OCI-LY7 (cell line): ENCODE measurements around the gene RAC2. TPM values are rescaled to one million over a fixed set of nuclear protein-coding genes. Genes with fewer than 3 reads are reported as not detected.

Experiments
- BruUV-seq: library from RNA; stranded (reverse); fragments of 400-500 nt; replicated peaks from 2 replicates; lab custom pipeline; 2021; lab: Mats Ljungman, UMichigan
- CTCF ChIA-PET: fragments of 300-600 bp; sonication (Branson Sonifier 250); formaldehyde crosslinking; loops from one replicate; lab custom pipeline; 2022; ENCODE audit warnings: antibody characterized with exemption; ENCODE audit not compliant: unreplicated experiment; lab: Charles Lee
- POLR2A ChIA-PET: fragments of 300-600 bp; sonication (Branson Sonifier 250); formaldehyde crosslinking; loops from one replicate; lab custom pipeline; 2022; ENCODE audit warnings: antibody characterized with exemption; lab: Charles Lee
- DNase-seq: peaks from one replicate; pipeline ENCODE4 v3.0.0-alpha.2; 2015; ENCODE audit warnings: low spot score
- H2AFZ ChIP-seq: fragments of 200-600 bp; sonication (generic), shearing (Covaris generic); 2 replicates; pipeline ENCODE4 v1.6.1; 2014; ENCODE audit warnings: mild to moderate bottlenecking, antibody characterized with exemption, low read length, moderate library complexity
- H3K27ac ChIP-seq: fragments of 200-600 bp; sonication (generic); 2 replicates; pipeline ENCODE4 v1.5.1; 2014; ENCODE audit warnings: mixed run types, low read depth, mild to moderate bottlenecking, moderate library complexity, low read length, inconsistent platforms; ENCODE audit not compliant: poor library complexity, severe bottlenecking
- H3K36me3 ChIP-seq: fragments of 200-600 bp; sonication (generic); 2 replicates; pipeline ENCODE4 v1.6.1; 2014; ENCODE audit warnings: mild to moderate bottlenecking, antibody characterized with exemption, low read length, moderate library complexity, mixed read lengths; ENCODE audit not compliant: insufficient read depth
- H3K4me1 ChIP-seq: fragments of 200-600 bp; sonication (generic); 2 replicates; pipeline ENCODE4 v1.5.1; 2014; ENCODE audit warnings: mild to moderate bottlenecking, low read length; ENCODE audit not compliant: insufficient read depth, poor library complexity, severe bottlenecking
- H3K4me2 ChIP-seq: fragments of 200-600 bp; sonication (generic); 2 replicates; pipeline ENCODE4 v1.6.1; 2014; ENCODE audit warnings: mild to moderate bottlenecking, low read length
- H3K4me3 ChIP-seq: fragments of 200-600 bp; sonication (generic); 2 replicates; pipeline ENCODE4 v1.5.1; 2014; ENCODE audit warnings: mild to moderate bottlenecking, low read depth, low read length; ENCODE audit not compliant: poor library complexity, severe bottlenecking
- H3K79me2 ChIP-seq: fragments of 200-600 bp; sonication (generic); 2 replicates; pipeline ENCODE4 v1.6.1; 2016; ENCODE audit warnings: low read depth, mild to moderate bottlenecking, low read length, moderate library complexity, mixed read lengths; ENCODE audit not compliant: insufficient read depth
- H3K9me2 ChIP-seq: fragments of 200-600 bp; sonication (generic); 2 replicates; pipeline ENCODE4 v1.6.1; 2016; ENCODE audit warnings: mild to moderate bottlenecking, low read length, mixed read lengths; ENCODE audit not compliant: insufficient read depth
- H3K9me3 ChIP-seq: fragments of 200-600 bp; sonication (generic); 2 replicates; pipeline ENCODE4 v1.6.1; 2014; ENCODE audit warnings: mild to moderate bottlenecking, mixed run types, low read length, mixed read lengths
- H4K20me1 ChIP-seq: fragments of 200-600 bp; sonication (generic); 2 replicates; pipeline ENCODE4 v1.6.1; 2014; ENCODE audit warnings: mild to moderate bottlenecking, antibody characterized with exemption, low read length, moderate library complexity, mixed read lengths; ENCODE audit not compliant: insufficient read depth
- EZH2phosphoT487 ChIP-seq: fragments of 200-600 bp; sonication (generic); IDR thresholded peaks from 2 replicates; pipeline ENCODE4 v1.6.1; 2018; ENCODE audit warnings: low read depth, borderline replicate concordance, mild to moderate bottlenecking, mixed run types, antibody characterized with exemption, low read length, moderate library complexity, mixed read lengths
- intact Hi-C: fragments of 100-400 bp; cut with micrococcal nuclease; formaldehyde crosslinking; loops from one replicate; pipeline ENCODE4 v1.10.0; 2022; ENCODE audit not compliant: unreplicated experiment
- total RNA-seq, 2 experiments: library from RNA; depleted of rRNA in 1 of 2; stranded (reverse); fragments of >200 nt in 1 of 2; shearing (Covaris generic) in 1 of 2; gene quantifications; 2 replicates each; pipeline ENCODE4 v1.2.3, GENCODE V29; 2014 to 2022
- TF ChIP-seq, protein P1 (sequence below): fragments of 200-600 bp; sonication (generic); conservative IDR thresholded peaks from 2 replicates; pipeline ENCODE4 v1.5.1; 2014; ENCODE audit warnings: mild to moderate bottlenecking, antibody characterized with exemption, low read length, moderate library complexity, mixed read lengths

Gene RAC2
- total RNA-seq, 2 experiments from 2014 or later: 142 to 321 TPM

DNA sequence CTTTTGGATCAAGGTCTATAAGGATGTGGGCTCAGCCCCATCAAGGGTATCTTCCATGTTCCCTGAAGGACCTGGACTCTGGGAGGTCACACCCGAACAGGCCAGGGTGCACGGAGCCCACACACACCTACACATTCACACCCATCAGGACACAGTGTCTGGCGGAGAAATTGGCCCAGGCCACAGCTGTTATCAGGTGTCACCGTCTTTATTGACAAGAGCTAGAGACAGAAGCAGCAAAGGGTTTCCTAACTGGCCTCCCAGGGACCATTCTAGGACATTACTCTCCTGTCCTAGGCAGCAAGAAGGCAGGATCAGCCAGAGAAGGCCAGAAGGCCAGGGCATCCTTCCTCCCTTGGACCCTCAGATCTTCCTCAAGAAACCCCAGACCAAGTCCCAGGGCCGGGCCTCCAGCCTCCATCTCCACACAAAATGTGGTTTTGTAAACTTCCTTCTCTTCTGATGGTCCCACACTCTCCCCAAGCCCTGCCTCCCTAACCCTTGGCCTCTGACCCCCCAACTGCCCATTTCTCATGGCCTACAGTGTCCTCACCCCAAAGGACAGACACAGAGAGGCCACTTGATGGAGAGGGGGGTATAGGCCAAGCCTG, 39.9 kb downstream of the RAC2 start:
- no peaks in the 10 kb centered on the region for H3K79me2 ChIP-seq
- intact Hi-C loops: no loop called here
- DNase-seq: no peak
- BruUV-seq: no TSS peak
- no peaks in the 10 kb centered on the region for H3K36me3 ChIP-seq
- no peak overlapping the region for H2AFZ ChIP-seq
- POLR2A ChIA-PET: no interaction called here
- no peak overlapping the region for H3K27ac ChIP-seq
- no peaks in the 10 kb centered on the region for H4K20me1 ChIP-seq
- H3K9me2 ChIP-seq: no peaks in the 10 kb centered on the region
- H3K4me3 ChIP-seq: no peak overlapping the region
- CTCF ChIA-PET: no interaction called here
- peaks cover 28% of the 10 kb centered on the region for H3K4me1 ChIP-seq
- H3K9me3 ChIP-seq: no peaks in the 10 kb centered on the region
- no peak for TF ChIP-seq EZH2phosphoT487
- TF ChIP-seq, protein P1, sequence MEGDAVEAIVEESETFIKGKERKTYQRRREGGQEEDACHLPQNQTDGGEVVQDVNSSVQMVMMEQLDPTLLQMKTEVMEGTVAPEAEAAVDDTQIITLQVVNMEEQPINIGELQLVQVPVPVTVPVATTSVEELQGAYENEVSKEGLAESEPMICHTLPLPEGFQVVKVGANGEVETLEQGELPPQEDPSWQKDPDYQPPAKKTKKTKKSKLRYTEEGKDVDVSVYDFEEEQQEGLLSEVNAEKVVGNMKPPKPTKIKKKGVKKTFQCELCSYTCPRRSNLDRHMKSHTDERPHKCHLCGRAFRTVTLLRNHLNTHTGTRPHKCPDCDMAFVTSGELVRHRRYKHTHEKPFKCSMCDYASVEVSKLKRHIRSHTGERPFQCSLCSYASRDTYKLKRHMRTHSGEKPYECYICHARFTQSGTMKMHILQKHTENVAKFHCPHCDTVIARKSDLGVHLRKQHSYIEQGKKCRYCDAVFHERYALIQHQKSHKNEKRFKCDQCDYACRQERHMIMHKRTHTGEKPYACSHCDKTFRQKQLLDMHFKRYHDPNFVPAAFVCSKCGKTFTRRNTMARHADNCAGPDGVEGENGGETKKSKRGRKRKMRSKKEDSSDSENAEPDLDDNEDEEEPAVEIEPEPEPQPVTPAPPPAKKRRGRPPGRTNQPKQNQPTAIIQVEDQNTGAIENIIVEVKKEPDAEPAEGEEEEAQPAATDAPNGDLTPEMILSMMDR: no peak
- no peak overlapping the region for H3K4me2 ChIP-seq

DNA sequence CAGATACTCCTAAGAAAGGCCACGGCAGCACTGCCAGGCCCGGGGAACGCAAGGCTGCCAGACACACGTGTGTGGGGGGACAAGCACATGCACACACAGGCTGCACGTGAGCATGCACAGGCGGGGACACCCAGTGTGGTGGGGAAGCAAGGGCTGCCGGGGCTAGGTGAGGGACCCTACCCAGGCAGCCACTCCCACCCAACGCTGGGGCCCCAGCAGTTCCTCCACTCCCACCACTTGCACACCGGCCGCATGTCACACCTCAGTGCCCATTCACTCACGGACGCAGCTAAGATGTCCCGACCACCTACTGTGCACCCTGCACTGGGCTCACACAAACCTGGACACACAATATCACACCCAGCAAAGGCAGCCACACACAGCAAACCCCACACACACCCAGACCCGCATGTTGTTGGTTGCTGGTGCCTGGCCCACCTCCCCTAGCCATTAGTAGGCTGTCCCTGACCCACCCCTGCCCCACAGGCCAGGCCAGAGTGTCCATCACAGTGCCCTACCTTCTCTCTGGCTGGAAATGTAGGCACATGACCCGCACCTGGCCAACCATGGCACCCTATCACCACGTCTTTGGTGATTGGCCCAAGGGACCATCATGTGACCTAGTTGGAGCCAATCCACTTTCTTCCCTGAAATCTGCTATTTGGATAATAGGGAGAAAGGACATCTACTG, 40.6 kb downstream of the RAC2 start:
- Histone ChIP-seq H2AFZ (no peak overlapping the region), H4K20me1 (no peaks in the 10 kb centered on the region), H3K27ac (no peak overlapping the region), H3K9me3 (no peaks in the 10 kb centered on the region), H3K36me3 (no peaks in the 10 kb centered on the region), H3K4me2 (peak overlapping the region; percentile 21; the same call in 1 of the 2 replicates), H3K4me1 (peaks cover 28% of the 10 kb centered on the region), H3K79me2 (no peaks in the 10 kb centered on the region), H3K4me3 (no peak overlapping the region), H3K9me2 (no peaks in the 10 kb centered on the region)
- no TSS peak for BruUV-seq
- POLR2A ChIA-PET: no interaction called here
- CTCF ChIA-PET: no interaction called here
- TF ChIP-seq, protein P1: no peak
- TF ChIP-seq EZH2phosphoT487: no peak
- intact Hi-C loops: no loop called here
- no peak for DNase-seq

DNA sequence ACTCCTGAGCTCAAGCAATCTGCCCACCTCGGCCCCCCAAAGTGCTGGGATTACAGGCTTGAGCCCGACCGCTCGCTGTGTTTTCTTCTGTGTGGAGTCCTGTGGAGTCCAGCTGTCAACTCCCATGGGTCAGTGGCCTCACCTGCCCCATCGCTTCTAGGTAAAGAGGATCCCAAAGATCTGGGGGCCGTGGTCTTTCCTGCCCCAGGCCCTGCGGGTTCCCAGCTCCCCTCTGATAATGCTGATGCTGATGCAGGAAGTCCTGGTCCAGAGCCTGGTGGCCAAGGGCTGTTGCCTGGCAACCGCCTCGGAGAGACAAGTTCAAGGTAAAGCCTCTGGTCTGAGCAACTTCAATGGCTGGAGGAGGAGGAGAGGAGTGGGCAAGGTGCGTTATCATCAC, 41.4 kb downstream of the RAC2 start:
- Histone ChIP-seq H3K9me2 (no peaks in the 10 kb centered on the region), H3K9me3 (no peaks in the 10 kb centered on the region), H4K20me1 (no peaks in the 10 kb centered on the region), H3K36me3 (no peaks in the 10 kb centered on the region), H3K27ac (no peak overlapping the region), H3K4me2 (no peak overlapping the region), H2AFZ (no peak overlapping the region), H3K4me1 (peaks cover 33% of the 10 kb centered on the region), H3K4me3 (no peak overlapping the region), H3K79me2 (no peaks in the 10 kb centered on the region)
- ChIA-PET CTCF (no interaction called here), POLR2A (no interaction called here)
- no peak for DNase-seq
- BruUV-seq: no TSS peak
- TF ChIP-seq, protein P1: no peak
- TF ChIP-seq EZH2phosphoT487: no peak
- intact Hi-C loops: no loop called here
